Measurements from ENCODE around the gene SLX4IP. TPM values are rescaled to one million over a fixed set of nuclear protein-coding genes. Genes with fewer than 3 reads are reported as not detected.

SLX4IP gene
- total and polyA plus RNA-seq, 2 donors (not counting 3 experiments of a cell fraction or from before 2014, with no cell fraction given) = 1.9 to 4.5 TPM

GRCh38 chr20:10563935-10564492 is 128.9 kb downstream of the SLX4IP start:
- no peaks in the 10 kb centered on the region for H3K27me3 ChIP-seq (ENCODE audit: control insufficient read depth in 2 of 2, insufficient read depth in 2 of 2, low read length in 2 of 2)
- H3K79me2 ChIP-seq (ENCODE audit: control insufficient read depth, insufficient read depth, low read length) = no peaks in the 10 kb centered on the region
- CTCF ChIA-PET = no interaction called here
- H3K4me3 ChIP-seq (replicated peaks in 1 of 3; ENCODE audit: insufficient read depth in 1 of 3, low read depth in 1 of 3, low read length in 3 of 3) = no peak overlapping the region
- intact Hi-C loops (cut with micrococcal nuclease) (no loop called here), dilution Hi-C loops (cut with MboI; ENCODE audit: extremely low pct_ligation_motif_present, low sequenced_read_pairs) (no loop called here)
- no peak for DNase-seq (ENCODE audit: low read depth, low spot score)
- no peaks in the 10 kb centered on the region for H3K36me3 ChIP-seq (ENCODE audit: control insufficient read depth in 2 of 2, extremely low read depth in 1 of 2, insufficient read depth in 2 of 2, low read length in 2 of 2)
- H3K9me1 ChIP-seq (replicated peaks; ENCODE audit: control insufficient read depth, extremely low read depth, insufficient read depth, low read length) = no peaks in the 10 kb centered on the region
- no TSS peak for BruUV-seq (replicated peaks)
- H3K4me2 ChIP-seq (ENCODE audit: insufficient read depth, low read length) = no peak overlapping the region
- H3K4me1 ChIP-seq (ENCODE audit: control insufficient read depth, extremely low read depth, insufficient read depth, low read length) = peaks cover 20% of the 10 kb centered on the region
- FAIRE-seq = no peak
- H3K27ac ChIP-seq (ENCODE audit: insufficient read depth, low read depth, low read length) = no peak overlapping the region
- no peaks in the 10 kb centered on the region for H3K9me3 ChIP-seq (replicated peaks; ENCODE audit: control insufficient read depth, insufficient read depth, low read length)
- no peak overlapping the region for H2AFZ ChIP-seq (ENCODE audit: low read depth, low read length)
- no peak overlapping the region for H3K9ac ChIP-seq (replicated peaks; ENCODE audit: extremely low read depth, insufficient read depth, low read length)
- POLR2A ChIA-PET = no interaction called here
- no peaks in the 10 kb centered on the region for H4K20me1 ChIP-seq (replicated peaks; ENCODE audit: control insufficient read depth, extremely low read depth, insufficient read depth, low read length)
- no peak for TF ChIP-seq MAX (IDR thresholded peaks at IDR 0.05; ENCODE audit: insufficient read depth, insufficient read length)
- no peak for TF ChIP-seq EZH2 (IDR thresholded peaks at IDR 0.05; ENCODE audit: borderline replicate concordance, low read depth, low read length, severe bottlenecking)
- TF ChIP-seq POLR2AphosphoS5 (IDR thresholded peaks at IDR 0.05; ENCODE audit: insufficient read depth, low read depth, low read length) = no peak
- no peak for TF ChIP-seq GATA2 (IDR thresholded peaks at IDR 0.05; ENCODE audit: insufficient read depth, insufficient read length, low read depth, low read length)
- no peak for TF ChIP-seq FOS (IDR thresholded peaks at IDR 0.05; ENCODE audit: borderline replicate concordance, insufficient read depth, low read length)
- no peak for TF ChIP-seq JUN (IDR thresholded peaks at IDR 0.05; ENCODE audit: borderline replicate concordance, insufficient read depth, insufficient read length, low read depth)
- TF ChIP-seq POLR2A (IDR thresholded peaks at IDR 0.05; ENCODE audit: low read depth, low read length) = no peak
- TF ChIP-seq MYC (IDR thresholded peaks at IDR 0.05; ENCODE audit: low read depth, low read length) = no peak
- no peak for TF ChIP-seq CTCF (IDR thresholded peaks at IDR 0.05; ENCODE audit: extremely low read depth in 1 of 2, insufficient read depth in 1 of 2, low read depth in 1 of 2, low read length in 2 of 2)
